MCF 10A (cell line): ENCODE measurements around the gene ACIN1. TPM values are rescaled to one million over a fixed set of nuclear protein-coding genes. Genes with fewer than 3 reads are reported as not detected.
A peak's percentile ranks its signal among the peaks of the same experiment; 100 is the strongest.

Experiments used
- BruUV-seq: library from RNA; stranded (reverse); fragments of 400-500 nt; replicated peaks from 2 replicates; lab custom pipeline; 2021; lab: Mats Ljungman, UMichigan
- CTCF ChIA-PET: fragments of 300-600 bp; sonication (Branson Sonifier 250); formaldehyde crosslinking; extraction: SDS; loops from one replicate; lab custom pipeline; 2021; ENCODE audit warnings: antibody characterized with exemption, inconsistent platforms; lab: Yijun Ruan, JAX
- POLR2A ChIA-PET: fragments of 300-600, 350-650 bp; sonication (Branson Sonifier 250); formaldehyde crosslinking; extraction: SDS; loops from one replicate; lab custom pipeline; 2020; ENCODE audit warnings: antibody characterized with exemption, inconsistent platforms; lab: Yijun Ruan, JAX
- DNase-seq: peaks from one replicate; pipeline ENCODE4 v3.0.0-alpha.2; 2018; ENCODE audit not compliant: unreplicated experiment
- H3K27ac Mint-ChIP-seq: one replicate; pipeline ENCODE4 v1.8.0; 2022; ENCODE audit warnings: mild to moderate bottlenecking, low read depth, mixed read lengths; ENCODE audit not compliant: unreplicated experiment
- H3K27me3 Mint-ChIP-seq: one replicate; pipeline ENCODE4 v1.8.0; 2022; ENCODE audit warnings: mixed read lengths; ENCODE audit not compliant: insufficient read depth, unreplicated experiment
- H3K36me3 Mint-ChIP-seq: one replicate; pipeline ENCODE4 v1.8.0; 2022; ENCODE audit warnings: mild to moderate bottlenecking, moderate library complexity, mixed read lengths; ENCODE audit not compliant: insufficient read depth, unreplicated experiment
- H3K4me1 Mint-ChIP-seq: one replicate; pipeline ENCODE4 v1.8.0; 2022; ENCODE audit warnings: mixed read lengths; ENCODE audit not compliant: insufficient read depth, unreplicated experiment
- H3K4me3 Mint-ChIP-seq: one replicate; pipeline ENCODE4 v1.8.0; 2022; ENCODE audit warnings: mild to moderate bottlenecking, moderate library complexity, mixed read lengths; ENCODE audit not compliant: unreplicated experiment
- H3K9me3 Mint-ChIP-seq: one replicate; pipeline ENCODE4 v1.8.0; 2022; ENCODE audit warnings: mixed read lengths; ENCODE audit not compliant: unreplicated experiment
- CTCF ChIP-seq: fragments of 200-600 bp; IDR thresholded peaks from one replicate; pipeline ENCODE4 v1.8.0; 2022; ENCODE audit warnings: antibody characterized with exemption, mild to moderate bottlenecking; ENCODE audit not compliant: unreplicated experiment
- intact Hi-C: fragments of 100-400 bp; cut with micrococcal nuclease; formaldehyde crosslinking; loops from 2 replicates; pipeline ENCODE4 v1.14.1; 2022
- total RNA-seq: library from RNA; stranded (reverse); gene quantifications from 2 replicates; pipeline ENCODE4 v1.2.3, GENCODE V29; 2022

The ACIN1 gene
- total RNA-seq, 1 experiment from 2014 or later = 197 TPM

DNA sequence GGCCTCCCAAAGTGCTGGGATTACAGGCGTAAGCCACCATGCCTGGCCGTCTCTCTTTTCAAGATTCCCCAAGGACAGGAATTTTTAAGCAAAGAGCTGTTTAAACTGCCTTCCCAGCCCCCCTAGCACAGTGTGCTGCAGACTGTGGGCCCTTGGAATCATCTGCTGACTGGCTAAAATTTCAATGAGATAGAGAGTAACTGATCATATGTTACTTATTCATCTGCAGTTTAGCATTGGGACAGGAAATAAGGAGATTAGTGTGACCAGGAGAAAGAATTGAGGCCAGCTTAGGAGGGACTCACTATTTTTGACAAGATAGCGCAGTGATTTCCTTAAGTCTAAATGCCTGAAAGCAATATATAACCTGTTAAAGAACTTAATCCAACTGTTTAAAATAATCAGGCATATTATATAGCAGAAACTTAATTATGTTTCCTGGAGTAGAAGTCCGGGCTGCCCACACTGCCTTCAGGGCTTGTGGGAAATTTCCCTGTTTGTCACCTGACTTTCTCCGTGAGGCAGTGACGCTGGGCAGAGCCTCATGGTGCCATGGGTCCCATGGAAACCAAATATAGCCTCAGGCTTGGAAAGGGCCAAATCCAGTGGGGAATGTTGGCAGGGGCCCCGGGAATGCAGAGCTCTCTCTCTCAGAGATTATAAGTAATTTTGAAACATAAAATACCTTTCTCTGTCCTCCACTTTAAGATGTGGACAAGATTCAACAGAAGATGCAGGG, 46.9 kb upstream of the ACIN1 start:
- H3K4me3 Mint-ChIP-seq = no peak overlapping the region
- no peak for TF ChIP-seq CTCF
- peak; percentile 83 for DNase-seq
- H3K9me3 Mint-ChIP-seq = no peaks in the 10 kb centered on the region
- peaks cover 59% of the 10 kb centered on the region for H3K4me1 Mint-ChIP-seq
- POLR2A ChIA-PET = interaction anchor here (0.5 to 2.3 kb wide), 14 partner anchors 10 to 1004 kb away, joined by 3 to 11 read pairs (median 4); partner anchors contain the start of genes ACIN1 and C14orf119
- H3K27me3 Mint-ChIP-seq = no peaks in the 10 kb centered on the region
- no peaks in the 10 kb centered on the region for H3K36me3 Mint-ChIP-seq
- intact Hi-C loops = no loop called here
- BruUV-seq = no TSS peak
- CTCF ChIA-PET = interaction anchor here (0.6 to 5.8 kb wide), 7 partner anchors 10 to 1863 kb away, joined by 3 to 39 read pairs (median 6); no protein-coding TSS in a partner anchor
- H3K27ac Mint-ChIP-seq = peak overlapping the region; percentile 83

GRCh38 chr14:23140371-23140770, 45.4 kb upstream of the ACIN1 start:
- Mint-ChIP-seq H3K9me3 (no peaks in the 10 kb centered on the region), H3K27ac (peak overlapping the region; percentile 27), H3K4me1 (peaks cover 55% of the 10 kb centered on the region), H3K36me3 (no peaks in the 10 kb centered on the region), H3K27me3 (no peaks in the 10 kb centered on the region), H3K4me3 (no peak overlapping the region)
- ChIA-PET POLR2A (interaction anchor here (0.6 to 1.6 kb wide), 2 partner anchors 10 to 11 kb away, joined by 3 to 5 read pairs; no protein-coding TSS in a partner anchor), CTCF (interaction anchor here (0.6 to 5.8 kb wide), 4 partner anchors 20 to 952 kb away, joined by 3 to 39 read pairs (median 3); no protein-coding TSS in a partner anchor)
- BruUV-seq = no TSS peak
- intact Hi-C loops = no loop called here
- DNase-seq = no peak
- no peak for TF ChIP-seq CTCF

GRCh38 chr14:23139874-23140273, 44.9 kb upstream of the ACIN1 start:
- Mint-ChIP-seq H3K36me3 (no peaks in the 10 kb centered on the region), H3K4me3 (no peak overlapping the region), H3K9me3 (no peaks in the 10 kb centered on the region), H3K27me3 (no peaks in the 10 kb centered on the region), H3K4me1 (peaks cover 54% of the 10 kb centered on the region), H3K27ac (peak overlapping the region; percentile 70)
- no TSS peak for BruUV-seq
- intact Hi-C loops = no loop called here
- DNase-seq = no peak
- TF ChIP-seq CTCF = no peak
- ChIA-PET CTCF (interaction anchor here (0.6 to 5.8 kb wide), 5 partner anchors 19 to 953 kb away, joined by 3 to 39 read pairs (median 3); no protein-coding TSS in a partner anchor), POLR2A (no interaction called here)
